Panc1 (cell line): ENCODE data around the gene NOTCH4. TPM values are rescaled to one million over a fixed set of nuclear protein-coding genes. Genes with fewer than 3 reads are reported as not detected.

Source experiments
- ATAC-seq: fragments of 200-7000 bp; cut with Tn5 transposase; 2 replicates; pipeline ENCODE4 v1.9.1; 2020; ENCODE audit warnings: mild to moderate bottlenecking, moderate library complexity
- BruUV-seq: library from RNA; stranded (reverse); fragments of 400-500 nt; replicated peaks from 2 replicates; lab custom pipeline; 2021; lab: Mats Ljungman, UMichigan
- CTCF ChIA-PET: fragments of 300-600 bp; sonication (Branson Sonifier 250); formaldehyde crosslinking; loops from one replicate; lab custom pipeline; 2022; ENCODE audit warnings: antibody characterized with exemption; lab: Charles Lee
- POLR2A ChIA-PET: fragments of 300-600 bp; sonication (Branson Sonifier 250); formaldehyde crosslinking; loops from one replicate; lab custom pipeline; 2022; ENCODE audit warnings: antibody characterized with exemption; lab: Charles Lee
- DNase-seq: peaks from one replicate; pipeline ENCODE4 v3.0.0-alpha.2; 2010; ENCODE audit warnings: low read depth, low spot score
- H3K27ac ChIP-seq: 2 replicates; pipeline ENCODE4 v1.5.1; 2011; ENCODE audit warnings: mild to moderate bottlenecking, low read length, inconsistent platforms
- H3K27me3 ChIP-seq: fragments of 200-500 bp; sonication (Bioruptor generic); 2 replicates; pipeline ENCODE4 v1.6.0; 2014; ENCODE audit warnings: low read length, inconsistent platforms; ENCODE audit not compliant: control insufficient read depth, insufficient read depth
- H3K36me3 ChIP-seq: fragments of 200-500 bp; sonication (Bioruptor generic); 2 replicates; pipeline ENCODE4 v1.5.1; 2014; ENCODE audit warnings: inconsistent platforms, mild to moderate bottlenecking, low read length, moderate library complexity; ENCODE audit not compliant: control insufficient read depth, insufficient read depth
- H3K4me1 ChIP-seq: 2 replicates; pipeline ENCODE4 v1.5.1; 2011; ENCODE audit warnings: inconsistent platforms, mild to moderate bottlenecking, low read length, moderate library complexity; ENCODE audit not compliant: control insufficient read depth, insufficient read depth
- H3K4me3 ChIP-seq, 2 experiments: 2 replicates each; pipeline ENCODE4 v1.5.1; 2011 to 2012; ENCODE audit warnings: low read depth in 2 of 2, low read length in 2 of 2, mild to moderate bottlenecking in 2 of 2, inconsistent platforms in 1 of 2, moderate library complexity in 1 of 2
- H3K9me3 ChIP-seq: fragments of 200-500 bp; sonication (Bioruptor generic); 2 replicates; pipeline ENCODE4 v1.5.1; 2014; ENCODE audit warnings: low read depth, mild to moderate bottlenecking, inconsistent platforms, low read length, moderate library complexity; ENCODE audit not compliant: control insufficient read depth, insufficient read depth
- POLR2AphosphoS5 ChIP-seq: IDR thresholded peaks from 2 replicates; pipeline ENCODE4 v1.6.1; 2012; ENCODE audit warnings: mild to moderate bottlenecking, low read depth, low read length, moderate library complexity
- SIN3A ChIP-seq: IDR thresholded peaks from 2 replicates; pipeline ENCODE4 v1.6.1; 2012; ENCODE audit warnings: low read depth, mild to moderate bottlenecking, low read length, moderate library complexity, borderline replicate concordance; ENCODE audit not compliant: insufficient read depth
- TCF7L2 ChIP-seq: IDR thresholded peaks from 2 replicates; pipeline ENCODE4 v1.6.1; 2011; ENCODE audit warnings: mild to moderate bottlenecking, low read depth, low read length, inconsistent platforms
- in situ Hi-C: cut with HindIII; loops from 2 replicates; pipeline ENCODE4 v1.10.0; 2016; ENCODE audit warnings: low sequenced_read_pairs, low pct_unique_long_range_greater_than_20kb
- intact Hi-C: fragments of 100-400 bp; cut with micrococcal nuclease; formaldehyde crosslinking; loops from one replicate; pipeline ENCODE4 v1.10.0; 2022; ENCODE audit not compliant: unreplicated experiment
- total RNA-seq: library from RNA; stranded (reverse); gene quantifications from one replicate; pipeline ENCODE4 v1.2.1, GENCODE V29; 2021; ENCODE audit not compliant: unreplicated experiment
- TF ChIP-seq, protein P1 (sequence below), 2 experiments: IDR thresholded peaks; 2 replicates each; pipeline ENCODE4 v1.6.1; 2011 to 2012; ENCODE audit warnings: low read depth in 2 of 2, control low read depth in 1 of 2, low read length in 1 of 2, mild to moderate bottlenecking in 1 of 2, moderate library complexity in 1 of 2; ENCODE audit not compliant: insufficient read depth in 1 of 2
- TF ChIP-seq, protein P2 (sequence below): fragments of 450-650 bp; IDR thresholded peaks from 2 replicates; pipeline ENCODE4 v1.5.1; 2017; ENCODE audit warnings: mild to moderate bottlenecking

Gene NOTCH4
- total RNA-seq, 1 experiment from 2014 or later = 2.0 TPM

DNA sequence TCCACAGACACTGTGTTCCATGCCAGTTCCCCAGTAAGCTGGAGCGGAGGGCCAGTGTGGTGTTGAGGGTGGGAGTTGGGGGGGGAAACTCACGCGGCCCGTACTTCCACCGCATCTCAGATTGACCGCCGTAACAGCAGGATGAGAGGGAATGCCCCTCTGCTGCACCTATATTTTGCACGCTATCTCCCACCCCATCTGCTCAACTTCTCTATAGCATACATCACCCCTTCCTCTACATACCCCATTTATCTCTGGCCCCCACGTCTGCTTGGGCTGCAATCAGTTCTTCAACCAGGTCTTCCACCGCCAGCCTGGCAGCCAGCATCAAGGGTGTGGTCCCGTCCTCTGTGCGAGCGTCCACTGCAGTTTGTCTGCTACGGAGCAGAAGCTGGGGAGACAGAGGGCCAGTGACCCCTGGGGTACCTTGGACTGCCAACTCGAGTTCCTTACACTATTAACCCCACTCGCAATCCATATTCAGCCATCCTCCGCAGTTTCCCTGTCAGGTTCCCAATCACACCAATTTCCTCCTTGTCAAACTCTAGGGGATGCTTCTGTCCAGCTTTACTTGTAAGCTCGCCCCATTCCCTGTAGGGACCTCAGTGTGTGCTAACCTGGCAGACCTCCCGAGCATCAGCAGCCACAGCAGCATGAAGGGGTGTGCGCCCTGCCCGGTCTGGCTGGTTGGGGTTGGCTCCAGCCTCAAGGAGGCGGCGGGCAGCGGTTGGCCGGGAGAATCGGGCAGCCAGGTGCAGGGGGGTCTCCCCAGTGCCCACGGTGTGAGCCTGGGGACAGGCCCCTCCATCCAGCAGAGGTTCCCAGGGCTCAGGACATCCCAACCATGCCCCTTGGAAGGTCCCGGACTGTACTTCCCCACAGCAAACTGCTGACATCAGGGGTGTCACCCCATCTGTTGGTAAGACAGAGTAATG, 26.9 kb downstream of the NOTCH4 start:
- ATAC-seq = no peak
- ChIA-PET CTCF (interaction anchor here (0.9 kb wide), 1 partner anchor 67 kb away, joined by 8 read pairs; the partner anchor contains the start of gene FKBPL), POLR2A (interaction anchor here (0.6 to 0.7 kb wide), 3 partner anchors 30 to 151 kb away, joined by 4 to 6 read pairs (median 5); no protein-coding TSS in a partner anchor)
- no TSS peak for BruUV-seq
- no peak for DNase-seq
- H3K36me3 ChIP-seq = no peaks in the 10 kb centered on the region
- peak overlapping the region; percentile 96 for H3K27ac ChIP-seq
- no peaks in the 10 kb centered on the region for H3K9me3 ChIP-seq
- H3K4me1 ChIP-seq = peaks cover 24% of the 10 kb centered on the region
- no peak for TF ChIP-seq SIN3A
- TF ChIP-seq TCF7L2 = no peak
- no peak for TF ChIP-seq POLR2AphosphoS5
- TF ChIP-seq, protein P1, sequence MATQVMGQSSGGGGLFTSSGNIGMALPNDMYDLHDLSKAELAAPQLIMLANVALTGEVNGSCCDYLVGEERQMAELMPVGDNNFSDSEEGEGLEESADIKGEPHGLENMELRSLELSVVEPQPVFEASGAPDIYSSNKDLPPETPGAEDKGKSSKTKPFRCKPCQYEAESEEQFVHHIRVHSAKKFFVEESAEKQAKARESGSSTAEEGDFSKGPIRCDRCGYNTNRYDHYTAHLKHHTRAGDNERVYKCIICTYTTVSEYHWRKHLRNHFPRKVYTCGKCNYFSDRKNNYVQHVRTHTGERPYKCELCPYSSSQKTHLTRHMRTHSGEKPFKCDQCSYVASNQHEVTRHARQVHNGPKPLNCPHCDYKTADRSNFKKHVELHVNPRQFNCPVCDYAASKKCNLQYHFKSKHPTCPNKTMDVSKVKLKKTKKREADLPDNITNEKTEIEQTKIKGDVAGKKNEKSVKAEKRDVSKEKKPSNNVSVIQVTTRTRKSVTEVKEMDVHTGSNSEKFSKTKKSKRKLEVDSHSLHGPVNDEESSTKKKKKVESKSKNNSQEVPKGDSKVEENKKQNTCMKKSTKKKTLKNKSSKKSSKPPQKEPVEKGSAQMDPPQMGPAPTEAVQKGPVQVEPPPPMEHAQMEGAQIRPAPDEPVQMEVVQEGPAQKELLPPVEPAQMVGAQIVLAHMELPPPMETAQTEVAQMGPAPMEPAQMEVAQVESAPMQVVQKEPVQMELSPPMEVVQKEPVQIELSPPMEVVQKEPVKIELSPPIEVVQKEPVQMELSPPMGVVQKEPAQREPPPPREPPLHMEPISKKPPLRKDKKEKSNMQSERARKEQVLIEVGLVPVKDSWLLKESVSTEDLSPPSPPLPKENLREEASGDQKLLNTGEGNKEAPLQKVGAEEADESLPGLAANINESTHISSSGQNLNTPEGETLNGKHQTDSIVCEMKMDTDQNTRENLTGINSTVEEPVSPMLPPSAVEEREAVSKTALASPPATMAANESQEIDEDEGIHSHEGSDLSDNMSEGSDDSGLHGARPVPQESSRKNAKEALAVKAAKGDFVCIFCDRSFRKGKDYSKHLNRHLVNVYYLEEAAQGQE (IDR thresholded peaks at IDR 0.05; ENCODE audit: insufficient read depth in 1 of 2, low read depth in 2 of 2, low read length in 1 of 2) = no peak
- TF ChIP-seq, protein P2, sequence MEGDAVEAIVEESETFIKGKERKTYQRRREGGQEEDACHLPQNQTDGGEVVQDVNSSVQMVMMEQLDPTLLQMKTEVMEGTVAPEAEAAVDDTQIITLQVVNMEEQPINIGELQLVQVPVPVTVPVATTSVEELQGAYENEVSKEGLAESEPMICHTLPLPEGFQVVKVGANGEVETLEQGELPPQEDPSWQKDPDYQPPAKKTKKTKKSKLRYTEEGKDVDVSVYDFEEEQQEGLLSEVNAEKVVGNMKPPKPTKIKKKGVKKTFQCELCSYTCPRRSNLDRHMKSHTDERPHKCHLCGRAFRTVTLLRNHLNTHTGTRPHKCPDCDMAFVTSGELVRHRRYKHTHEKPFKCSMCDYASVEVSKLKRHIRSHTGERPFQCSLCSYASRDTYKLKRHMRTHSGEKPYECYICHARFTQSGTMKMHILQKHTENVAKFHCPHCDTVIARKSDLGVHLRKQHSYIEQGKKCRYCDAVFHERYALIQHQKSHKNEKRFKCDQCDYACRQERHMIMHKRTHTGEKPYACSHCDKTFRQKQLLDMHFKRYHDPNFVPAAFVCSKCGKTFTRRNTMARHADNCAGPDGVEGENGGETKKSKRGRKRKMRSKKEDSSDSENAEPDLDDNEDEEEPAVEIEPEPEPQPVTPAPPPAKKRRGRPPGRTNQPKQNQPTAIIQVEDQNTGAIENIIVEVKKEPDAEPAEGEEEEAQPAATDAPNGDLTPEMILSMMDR = no peak
- peak overlapping the region; percentile 86 to 94 for H3K4me3 ChIP-seq
- in situ Hi-C loops = no loop called here
- no peaks in the 10 kb centered on the region for H3K27me3 ChIP-seq
- intact Hi-C loops = loop anchor here (10.0 kb wide), 1 partner anchor 82 kb away; no protein-coding TSS in a partner anchor

DNA sequence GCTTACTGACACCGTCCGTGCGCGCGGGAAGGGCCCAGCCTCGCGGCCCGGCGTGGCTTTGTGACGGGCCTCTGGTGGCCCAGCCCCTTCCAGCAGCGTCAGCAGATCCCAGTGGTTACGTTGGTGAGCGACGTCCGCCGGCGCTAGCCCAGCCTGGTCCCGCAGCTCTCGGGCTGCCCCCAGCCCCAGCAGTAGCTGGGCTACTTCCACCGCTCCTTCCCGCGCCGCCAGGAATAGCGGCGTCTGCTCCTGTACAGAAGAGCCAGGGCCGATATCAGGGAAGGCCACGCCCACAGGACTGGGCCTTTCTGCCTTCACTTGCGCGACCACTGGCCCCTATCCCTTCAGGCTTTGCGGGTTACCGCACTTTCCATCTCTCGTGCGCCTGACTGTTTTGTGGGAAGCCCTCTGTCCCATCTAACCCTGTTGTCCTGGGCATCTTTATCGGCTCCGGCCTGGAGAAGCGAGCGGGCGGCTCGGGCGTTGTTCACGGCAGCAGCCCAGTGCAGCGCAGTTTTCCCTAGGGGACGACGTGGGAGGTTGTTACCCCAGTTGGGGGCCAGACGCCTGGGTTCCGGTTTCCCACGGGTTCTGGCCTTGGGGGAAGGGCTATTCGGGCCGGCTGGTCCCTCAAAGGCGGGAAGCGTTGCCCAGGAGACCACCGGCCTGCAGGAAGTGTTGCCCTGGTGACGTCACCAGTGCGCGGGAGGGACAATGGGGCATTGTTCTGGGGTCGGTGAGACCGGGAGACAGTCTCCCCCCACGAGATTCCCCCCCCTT, 27.8 kb downstream of the NOTCH4 start:
- ChIA-PET CTCF (interaction anchor here (0.6 to 1.0 kb wide), 7 partner anchors 19 to 671 kb away, joined by 3 to 10 read pairs (median 6); partner anchors contain the start of gene ATF6B), POLR2A (interaction anchor here (0.6 to 1.0 kb wide), 3 partner anchors 19 to 150 kb away, joined by 4 to 5 read pairs (median 4); no protein-coding TSS in a partner anchor)
- intact Hi-C loops (loop anchor here (10.0 kb wide), 1 partner anchor 81 kb away; no protein-coding TSS in a partner anchor), in situ Hi-C loops (no loop called here)
- TSS peak; percentile 93 for BruUV-seq
- TF ChIP-seq SIN3A (peak; percentile 32; the same call in 1 of the 2 replicates), POLR2AphosphoS5 (peak; percentile 86), TCF7L2 (no peak)
- TF ChIP-seq, protein P1 (IDR thresholded peaks at IDR 0.05; ENCODE audit: insufficient read depth in 1 of 2, low read depth in 2 of 2, low read length in 1 of 2) = no peak
- TF ChIP-seq, protein P2 = no peak
- Histone ChIP-seq H3K4me1 (peaks cover 28% of the 10 kb centered on the region), H3K9me3 (no peaks in the 10 kb centered on the region), H3K27me3 (no peaks in the 10 kb centered on the region), H3K36me3 (no peaks in the 10 kb centered on the region), H3K4me3 (peak overlapping the region; percentile 86 to 94), H3K27ac (peak overlapping the region; percentile 96)
- DNase-seq (no peak), ATAC-seq (peak; percentile 93)
